Body of pancreas (tissue), 4 donors: ENCODE results near the gene PDLIM4.
A peak's percentile ranks its signal among the peaks of the same experiment; 100 is the strongest.

Experiments used
- POLR2A ChIP-seq, 3 donors: fragments of 450-650 bp; IDR thresholded peaks; one replicate each; pipeline ENCODE4 v1.6.1; 2016; ENCODE audit warnings: antibody characterized with exemption in 3 of 3, mild to moderate bottlenecking in 2 of 3
- TF ChIP-seq, protein P1 (sequence below), 7 experiments: fragments of 450-650 bp in 4 of 7; fragments of 200-600 bp in 3 of 7; sonication (generic) in 3 of 7; IDR thresholded peaks; one replicate each; pipeline ENCODE4 v1.5.1; 2016 to 2019; ENCODE audit warnings: antibody characterized with exemption in 7 of 7

DNA sequence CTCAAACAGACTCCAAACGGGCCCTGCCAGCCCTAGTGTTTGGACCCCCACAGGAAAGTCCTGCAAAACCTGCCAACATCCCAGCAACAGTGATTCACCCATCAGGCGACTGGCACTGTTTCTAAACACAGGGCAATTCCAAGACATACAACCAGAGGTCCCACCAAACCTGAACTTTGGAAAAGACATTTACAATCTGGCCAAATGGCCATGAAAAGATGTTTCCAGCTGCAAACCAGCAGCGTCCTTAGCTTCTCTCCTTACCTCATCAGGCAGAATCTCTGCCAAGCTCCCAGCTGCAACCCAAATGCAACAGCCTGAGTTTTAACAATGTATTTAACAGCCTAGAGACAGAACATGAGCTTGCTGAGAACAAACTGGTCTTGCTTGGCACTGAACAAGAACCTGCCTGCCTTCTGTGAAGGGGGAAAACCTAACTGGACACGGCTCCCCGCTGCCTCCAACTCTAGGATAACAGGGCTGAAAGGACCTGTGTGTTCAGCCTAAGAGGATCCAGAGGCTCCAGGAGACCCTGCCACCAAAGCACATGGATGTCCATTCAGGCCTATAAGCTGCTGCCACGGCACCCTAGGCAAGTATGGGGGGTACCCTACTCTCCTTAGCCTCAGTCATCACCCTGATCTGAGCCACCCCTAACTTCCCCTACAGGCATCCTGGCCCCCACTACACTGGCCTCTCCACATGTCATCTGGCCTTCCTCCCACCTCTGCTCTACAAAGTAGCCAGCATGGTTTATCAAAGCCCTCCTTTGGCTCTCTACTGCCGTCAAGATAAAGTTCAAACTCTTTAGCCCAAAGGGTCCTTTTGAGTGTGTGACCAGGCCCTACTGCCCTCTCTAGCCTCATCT is 35.5 kb upstream of the PDLIM4 start:
- TF ChIP-seq, protein P1, sequence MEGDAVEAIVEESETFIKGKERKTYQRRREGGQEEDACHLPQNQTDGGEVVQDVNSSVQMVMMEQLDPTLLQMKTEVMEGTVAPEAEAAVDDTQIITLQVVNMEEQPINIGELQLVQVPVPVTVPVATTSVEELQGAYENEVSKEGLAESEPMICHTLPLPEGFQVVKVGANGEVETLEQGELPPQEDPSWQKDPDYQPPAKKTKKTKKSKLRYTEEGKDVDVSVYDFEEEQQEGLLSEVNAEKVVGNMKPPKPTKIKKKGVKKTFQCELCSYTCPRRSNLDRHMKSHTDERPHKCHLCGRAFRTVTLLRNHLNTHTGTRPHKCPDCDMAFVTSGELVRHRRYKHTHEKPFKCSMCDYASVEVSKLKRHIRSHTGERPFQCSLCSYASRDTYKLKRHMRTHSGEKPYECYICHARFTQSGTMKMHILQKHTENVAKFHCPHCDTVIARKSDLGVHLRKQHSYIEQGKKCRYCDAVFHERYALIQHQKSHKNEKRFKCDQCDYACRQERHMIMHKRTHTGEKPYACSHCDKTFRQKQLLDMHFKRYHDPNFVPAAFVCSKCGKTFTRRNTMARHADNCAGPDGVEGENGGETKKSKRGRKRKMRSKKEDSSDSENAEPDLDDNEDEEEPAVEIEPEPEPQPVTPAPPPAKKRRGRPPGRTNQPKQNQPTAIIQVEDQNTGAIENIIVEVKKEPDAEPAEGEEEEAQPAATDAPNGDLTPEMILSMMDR (IDR thresholded peaks at IDR 0.05), result peak in 2 of 7 experiments; percentile 2 to 31
- TF ChIP-seq POLR2A (IDR thresholded peaks at IDR 0.05), result peak in 1 of 3 donors; percentile 26
